GM19395 (cell line): ENCODE data around the gene PLEKHA6.

Experiments
- ATAC-seq: cut with Tn5 transposase; IDR thresholded peaks from one replicate; pipeline ENCODE4 v1.9.1; 2021; ENCODE audit warnings: mild to moderate bottlenecking, moderate library complexity; ENCODE audit not compliant: unreplicated experiment

Gene PLEKHA6

GRCh38 chr1:204264805-204265204 is 94.9 kb downstream of the PLEKHA6 start:
- no peak for ATAC-seq

GRCh38 chr1:204263254-204263910 is 96.3 kb downstream of the PLEKHA6 start:
- ATAC-seq, result no peak

- ATAC-seq, result no peak
Observed at GRCh38 chr1:204262506-204263253, 97.0 kb downstream of the PLEKHA6 start.

- ATAC-seq, result no peak
Observed at GRCh38 chr1:204261746-204262505, 97.8 kb downstream of the PLEKHA6 start.

GRCh38 chr1:204261266-204261665 is 98.5 kb downstream of the PLEKHA6 start:
- ATAC-seq, result no peak

- no peak for ATAC-seq
Observed at GRCh38 chr1:204260601-204261197, 99.0 kb downstream of the PLEKHA6 start.

- ATAC-seq, result no peak
Observed at GRCh38 chr1:204259782-204260181, 99.9 kb downstream of the PLEKHA6 start.

GRCh38 chr1:204259196-204259595 is 100.5 kb downstream of the PLEKHA6 start:
- no peak for ATAC-seq

GRCh38 chr1:204258213-204259115 is 101.3 kb downstream of the PLEKHA6 start:
- ATAC-seq, result no peak

- no peak for ATAC-seq
Observed at GRCh38 chr1:204257446-204257845, 102.3 kb downstream of the PLEKHA6 start.

GRCh38 chr1:204256531-204256930 is 103.2 kb downstream of the PLEKHA6 start:
- no peak for ATAC-seq

- ATAC-seq, result no peak
Observed at GRCh38 chr1:204255966-204256365, 103.8 kb downstream of the PLEKHA6 start.

- no peak for ATAC-seq
Observed at GRCh38 chr1:204255225-204255624, 104.5 kb downstream of the PLEKHA6 start.

GRCh38 chr1:204254031-204254661 is 105.6 kb downstream of the PLEKHA6 start:
- ATAC-seq, result no peak

- no peak for ATAC-seq
Observed at GRCh38 chr1:204251926-204252689, 107.6 kb downstream of the PLEKHA6 start.

- ATAC-seq, result no peak
Observed at GRCh38 chr1:204251286-204251685, 108.4 kb downstream of the PLEKHA6 start.

GRCh38 chr1:204250428-204251030 is 109.2 kb downstream of the PLEKHA6 start:
- ATAC-seq, result no peak

GRCh38 chr1:204249736-204250427 is 109.8 kb downstream of the PLEKHA6 start:
- no peak for ATAC-seq
